ELF-1 (cell line): ENCODE data around the gene ZNF335.
"Not testable (repeated sequence)": the region's sequence is repeated elsewhere in the genome, so short reads cannot be mapped to it uniquely, and the experiment has no call there.

ENCODE experiments used
- DNase-seq: peaks from one replicate; pipeline ENCODE4 v3.0.0-alpha.2; 2016; ENCODE audit warnings: low read depth, low spot score

The ZNF335 gene

DNA sequence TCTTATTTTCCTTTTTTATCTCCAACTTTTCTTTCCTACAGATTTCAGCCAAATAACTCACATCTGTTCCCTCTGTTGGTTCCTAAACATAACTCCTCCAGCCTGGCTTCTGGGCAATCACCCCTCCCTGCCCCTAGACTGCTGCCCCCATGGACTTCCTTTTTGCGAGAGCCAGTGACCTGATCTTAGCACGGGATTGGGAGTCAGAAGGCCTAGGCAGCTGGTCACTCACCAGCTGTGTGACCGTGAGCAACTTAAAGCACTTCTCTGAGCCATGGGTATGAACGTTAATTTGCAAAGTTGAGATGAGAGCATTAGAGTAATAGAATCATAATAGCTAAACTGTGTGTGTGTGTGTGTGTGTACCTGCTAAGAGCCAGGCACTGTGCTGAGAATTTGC lies 32.2 kb upstream of the ZNF335 start:
- no peak for DNase-seq

DNA sequence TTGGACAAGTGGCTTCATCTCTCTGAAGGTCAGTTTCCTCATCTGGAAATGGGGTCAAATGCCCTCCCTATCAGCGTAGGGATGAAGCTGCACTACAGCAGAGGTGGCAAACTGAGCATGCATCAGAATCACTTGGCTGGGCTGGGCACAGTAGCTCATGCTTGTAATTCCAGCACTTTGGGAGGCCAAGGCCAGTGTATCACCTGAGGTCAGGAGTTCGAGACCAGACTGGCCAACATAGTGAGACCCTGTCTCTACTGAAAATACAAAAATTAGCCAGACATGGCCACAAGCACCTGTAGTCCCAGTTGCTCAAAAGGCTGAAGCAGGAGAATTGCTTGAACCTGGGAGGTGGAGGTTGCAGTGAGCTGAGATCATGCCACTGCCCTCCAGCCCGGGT lies 30.0 kb upstream of the ZNF335 start:
- no peak for DNase-seq

DNA sequence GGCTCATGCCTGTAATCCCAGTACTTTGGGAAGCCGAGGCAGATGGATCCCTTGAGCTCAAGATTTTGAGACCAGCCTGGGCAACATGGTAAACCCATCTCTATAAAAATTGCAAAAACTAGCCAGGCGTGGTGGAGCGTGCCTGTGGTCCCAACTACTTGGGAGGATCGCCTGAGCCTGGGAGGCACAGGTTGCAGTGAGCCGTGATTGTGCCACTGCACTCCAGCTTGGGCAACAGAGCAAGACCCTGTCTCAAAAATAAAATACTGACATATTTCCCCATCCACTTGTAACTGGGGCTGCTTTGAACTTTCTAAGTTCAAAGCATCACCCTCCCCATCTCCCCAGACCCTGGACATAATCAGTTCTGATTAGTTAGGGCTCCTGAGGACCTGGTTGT lies 29.5 kb upstream of the ZNF335 start:
- no peak for DNase-seq

- DNase-seq = peak; percentile 72
Measured at GRCh38 chr20:46000262-46000996, 28.4 kb upstream of the ZNF335 start.

GRCh38 chr20:45999557-46000261 lies 27.7 kb upstream of the ZNF335 start:
- no peak for DNase-seq

GRCh38 chr20:45998761-45999160 lies 26.8 kb upstream of the ZNF335 start:
- DNase-seq = no peak

- no peak for DNase-seq
Measured at GRCh38 chr20:45998337-45998736, 26.3 kb upstream of the ZNF335 start.

- DNase-seq = no peak
Measured at GRCh38 chr20:45997187-45997586, 25.2 kb upstream of the ZNF335 start.

- not testable (repeated sequence) for DNase-seq
Measured at GRCh38 chr20:45995495-45996097, 23.6 kb upstream of the ZNF335 start.

DNA sequence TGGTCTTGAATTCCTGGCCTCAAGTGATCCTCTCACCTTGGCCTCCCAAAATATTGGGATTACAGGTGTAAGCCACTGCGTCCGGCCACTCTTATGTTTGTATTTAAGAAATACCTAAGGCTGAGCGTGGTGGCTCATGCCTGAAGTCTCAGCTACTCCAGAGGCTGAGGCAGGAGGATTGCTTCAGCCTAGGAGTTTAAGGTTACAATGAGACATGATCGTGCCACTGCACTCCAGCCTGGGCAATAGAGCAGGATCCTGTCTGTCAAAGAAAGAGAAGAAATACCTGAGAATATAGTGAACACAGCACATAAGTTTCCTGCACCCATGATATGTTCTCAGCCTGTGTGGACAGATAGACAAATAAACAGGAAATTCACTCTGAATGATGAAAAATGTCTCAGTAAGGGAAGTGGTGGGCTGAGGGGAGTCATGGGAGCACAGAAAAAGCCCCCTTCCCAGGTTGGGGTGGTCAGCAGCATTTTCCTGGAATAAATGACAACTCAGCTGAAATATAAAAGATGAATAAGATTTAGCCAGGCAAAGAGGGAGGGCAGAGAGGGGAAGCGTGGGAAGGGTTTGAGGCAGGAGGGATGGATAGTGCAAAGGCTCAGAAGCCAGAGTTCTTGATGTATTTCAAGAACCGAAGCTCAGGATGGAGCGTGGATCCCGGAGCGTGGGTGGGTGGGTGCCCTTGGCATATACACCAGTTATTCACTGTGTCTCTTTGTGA lies 22.9 kb upstream of the ZNF335 start:
- no peak for DNase-seq

DNA sequence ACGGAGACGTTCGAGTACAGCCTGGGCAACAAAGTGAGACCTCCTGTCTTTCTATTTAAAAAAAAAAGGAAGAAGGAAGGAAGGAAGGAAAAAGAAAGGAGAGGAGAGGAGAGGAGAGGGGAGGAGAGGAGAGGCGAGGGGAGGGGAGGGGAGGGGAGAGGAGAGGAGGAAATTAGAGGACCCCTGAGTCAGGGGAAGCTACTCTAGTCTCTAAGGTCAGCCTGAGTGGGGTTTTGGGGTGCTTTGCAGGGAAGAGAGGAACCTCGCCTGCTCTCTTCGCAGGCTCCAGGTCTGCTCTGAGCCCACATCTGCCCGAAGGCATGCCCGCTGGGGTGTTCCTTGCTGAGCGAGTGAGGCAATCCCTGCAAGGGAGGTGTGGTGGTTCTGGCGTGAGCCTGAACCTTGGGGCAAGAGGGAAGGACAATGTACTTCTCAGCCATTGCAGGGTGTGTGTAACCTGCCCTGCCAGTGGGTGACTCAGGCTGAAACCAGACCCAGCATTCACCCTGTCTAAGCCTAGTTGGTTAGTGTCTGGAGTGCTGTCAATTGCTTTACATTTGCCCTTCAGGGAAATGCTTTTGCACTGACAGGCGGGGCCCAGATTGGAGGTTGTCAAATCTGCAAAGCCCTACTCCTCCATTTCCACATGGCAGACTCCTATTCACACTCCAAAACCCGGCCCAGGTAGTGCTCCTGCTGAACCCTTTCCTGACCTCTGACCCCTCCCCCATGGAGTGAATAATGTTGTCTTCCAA lies 21.4 kb upstream of the ZNF335 start:
- DNase-seq = peak; percentile 96

- DNase-seq = no peak
Measured at GRCh38 chr20:45991616-45992015, 19.6 kb upstream of the ZNF335 start.

GRCh38 chr20:45988830-45989229 lies 16.8 kb upstream of the ZNF335 start:
- not testable (repeated sequence) for DNase-seq

DNA sequence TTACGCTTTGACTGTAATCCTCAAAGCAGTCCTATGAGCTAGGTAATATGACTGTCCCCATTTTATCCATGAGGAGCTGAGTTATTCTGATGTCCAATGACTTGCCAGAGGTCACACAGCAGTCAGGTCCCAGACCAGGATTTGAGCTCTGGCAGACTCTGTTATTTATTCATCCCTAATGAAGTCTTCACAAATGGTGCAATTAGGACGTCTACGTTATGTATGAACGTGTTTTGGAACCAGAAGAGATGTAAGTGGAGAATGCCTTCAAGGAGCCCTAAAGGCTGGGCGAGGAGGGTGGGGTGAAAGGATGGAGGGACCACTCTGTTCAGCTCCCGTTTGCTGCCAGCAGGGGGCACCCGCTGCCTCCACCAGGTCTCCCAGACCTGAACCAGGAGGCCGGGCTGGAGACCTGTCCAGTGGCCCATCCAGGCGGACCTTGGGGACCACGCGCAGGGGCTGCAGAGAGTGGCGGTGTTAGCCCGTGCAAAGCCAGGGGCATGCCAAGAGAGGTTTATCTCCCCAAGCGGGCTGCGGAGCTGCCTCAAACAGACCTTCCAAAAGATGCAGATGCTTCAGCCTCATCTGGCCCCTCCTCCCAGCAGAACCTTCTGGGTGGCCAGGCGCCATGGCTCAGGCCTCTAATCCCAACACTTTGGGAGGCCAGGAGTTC lies 15.2 kb upstream of the ZNF335 start:
- peak; percentile 94 for DNase-seq

- peak; percentile 39 for DNase-seq
Measured at GRCh38 chr20:45985573-45985972, 13.6 kb upstream of the ZNF335 start.

DNA sequence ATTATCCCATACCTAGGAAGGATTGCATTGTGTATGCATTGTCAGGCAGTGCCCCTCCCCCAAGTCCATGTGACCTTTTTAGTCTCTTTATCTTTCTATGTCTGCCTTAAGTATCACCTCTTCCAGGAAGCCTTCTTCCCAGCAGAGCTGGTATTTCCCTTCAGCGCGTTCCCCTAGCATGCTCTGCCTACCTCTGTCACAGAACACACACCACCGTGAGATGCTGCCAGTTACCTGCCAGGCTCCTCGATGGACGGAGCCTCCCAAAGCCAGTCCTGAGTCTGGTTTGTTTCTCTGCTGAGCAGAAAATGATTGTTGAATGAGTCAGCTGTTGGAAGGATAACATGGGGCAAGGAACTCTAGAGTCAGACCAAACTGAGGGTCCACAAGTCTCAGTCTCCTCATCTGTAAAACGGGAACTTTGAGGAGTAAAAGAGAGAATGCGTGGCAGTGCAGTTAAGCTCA lies 11.3 kb upstream of the ZNF335 start:
- DNase-seq = peak; percentile 42

GRCh38 chr20:45981261-45981660 lies 9.3 kb upstream of the ZNF335 start:
- no peak for DNase-seq

- no peak for DNase-seq
Measured at GRCh38 chr20:45976086-45976485, 4.1 kb upstream of the ZNF335 start.

DNA sequence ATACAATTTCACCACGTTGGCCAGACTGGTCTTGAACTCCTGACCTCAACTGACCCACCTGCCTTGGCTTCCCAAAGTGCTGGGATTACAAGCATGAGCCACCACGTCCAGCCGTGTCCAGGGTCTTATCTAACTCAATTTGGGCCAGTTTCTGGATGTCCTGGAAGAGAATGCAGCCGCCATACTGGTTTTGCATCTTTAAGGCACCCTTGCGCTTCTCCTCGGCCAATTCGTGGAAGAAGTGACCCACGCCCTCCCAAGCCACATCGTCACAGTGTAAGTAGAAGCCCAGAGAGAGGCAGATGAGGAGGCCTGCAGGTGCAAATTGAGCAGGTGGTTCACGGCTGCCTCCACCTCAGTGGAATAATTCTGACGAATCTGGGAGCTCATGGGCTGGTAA lies 3.7 kb upstream of the ZNF335 start:
- DNase-seq = no peak

DNA sequence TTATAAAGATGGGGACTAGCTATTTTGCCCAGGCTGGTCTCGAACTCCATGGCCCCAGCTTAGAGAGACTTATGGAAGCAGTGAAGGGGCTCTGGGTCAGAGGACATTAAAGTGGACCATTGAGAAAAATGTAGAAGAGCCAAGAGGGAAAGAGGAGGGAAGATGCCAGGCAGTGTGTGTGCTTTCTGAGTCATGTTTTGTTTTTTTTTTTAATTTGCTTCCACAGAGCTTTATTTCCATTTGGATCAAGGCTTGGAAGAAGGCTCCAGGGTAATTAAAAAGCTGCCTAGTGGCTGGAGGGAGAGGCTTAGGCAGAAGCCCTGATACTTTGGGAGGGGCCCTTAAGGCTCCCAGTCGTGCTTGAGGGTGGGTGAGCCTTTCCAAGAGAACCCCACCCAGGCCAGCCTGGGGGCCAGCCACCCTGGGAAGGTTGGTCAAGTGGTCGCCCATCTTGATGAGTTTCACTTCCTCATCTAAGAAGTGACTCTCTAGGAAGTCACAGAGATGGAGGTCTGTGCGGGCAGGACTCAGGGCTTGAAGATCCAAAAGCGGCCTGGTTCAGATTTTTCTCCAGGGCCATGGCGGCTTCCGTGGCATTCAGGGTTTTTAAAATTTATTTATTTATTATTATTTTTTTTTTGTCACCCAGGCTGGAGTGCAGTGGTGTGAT lies 3.0 kb upstream of the ZNF335 start:
- DNase-seq = no peak
